ENCODE measurements around the gene CIAO3.
"Not testable (repeated sequence)": the region's sequence is repeated elsewhere in the genome, so short reads cannot be mapped to it uniquely, and the experiment has no call there.

The CIAO3 gene

GRCh38 chr16:759110-759910 lies 18.5 kb upstream of the CIAO3 start:
- DNase-seq = no peak

DNA sequence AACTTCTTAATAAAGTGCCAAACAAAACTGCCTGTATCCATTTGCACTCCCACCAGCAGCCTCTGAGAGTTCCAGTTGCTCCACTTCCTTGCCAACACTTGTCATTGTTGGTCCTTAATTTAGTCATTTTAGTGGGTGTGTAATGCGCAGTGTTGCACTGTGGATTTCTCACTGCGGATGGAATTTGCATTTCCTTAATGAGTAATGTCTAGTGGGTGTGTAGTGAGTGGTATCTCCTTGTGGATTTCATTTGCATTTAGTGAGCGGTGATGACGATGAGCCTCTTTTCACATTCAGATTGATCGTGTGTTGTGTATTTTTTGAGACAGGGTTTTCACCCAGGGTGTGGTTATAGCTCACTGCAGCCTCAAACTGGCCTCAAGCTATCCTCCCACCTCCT lies 15.6 kb upstream of the CIAO3 start:
- DNase-seq = no peak

GRCh38 chr16:754656-755055 lies 13.9 kb upstream of the CIAO3 start:
- no peak for DNase-seq

DNA sequence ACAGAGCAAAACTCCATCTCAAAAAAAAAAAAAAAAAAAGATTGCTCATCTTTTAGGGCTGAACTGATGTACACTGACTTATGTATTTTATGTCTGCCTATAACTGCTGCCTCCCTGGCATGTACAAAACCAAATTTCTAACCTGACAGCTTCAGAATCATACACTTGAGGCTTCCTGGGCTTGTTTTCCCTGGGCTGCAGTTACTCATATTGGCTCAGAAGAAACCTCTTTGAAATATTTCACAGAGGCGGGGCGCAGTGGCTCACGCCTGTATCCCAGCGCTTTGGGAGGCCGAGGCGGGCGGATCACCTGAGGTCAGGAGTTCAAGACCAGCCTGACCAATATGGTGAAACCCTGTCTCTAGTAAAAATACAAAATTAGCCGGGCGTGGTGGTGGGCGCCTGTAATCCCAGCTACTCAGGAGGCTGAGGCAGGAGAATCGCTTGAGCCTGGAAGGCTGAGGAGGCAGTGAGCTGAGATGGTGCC lies 13.4 kb upstream of the CIAO3 start:
- not testable (repeated sequence) for DNase-seq

DNA sequence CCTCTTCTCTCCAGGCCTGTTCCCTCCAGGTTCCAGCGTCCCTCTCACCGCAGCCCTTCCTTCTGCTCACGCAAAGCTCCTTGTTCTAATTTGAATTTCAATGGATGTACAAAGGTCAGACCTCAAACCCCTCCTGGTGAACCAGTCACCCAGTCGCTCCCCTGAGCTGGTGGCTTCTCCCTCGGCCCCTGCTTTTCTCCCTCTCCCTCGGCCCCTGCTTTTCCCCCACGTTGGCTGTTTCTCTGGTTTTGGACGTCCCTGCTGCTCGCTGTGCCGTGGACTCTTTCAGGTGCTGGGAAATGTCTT lies 11.2 kb upstream of the CIAO3 start:
- no peak for DNase-seq

GRCh38 chr16:751152-752006 lies 10.6 kb upstream of the CIAO3 start:
- DNase-seq = no peak

DNA sequence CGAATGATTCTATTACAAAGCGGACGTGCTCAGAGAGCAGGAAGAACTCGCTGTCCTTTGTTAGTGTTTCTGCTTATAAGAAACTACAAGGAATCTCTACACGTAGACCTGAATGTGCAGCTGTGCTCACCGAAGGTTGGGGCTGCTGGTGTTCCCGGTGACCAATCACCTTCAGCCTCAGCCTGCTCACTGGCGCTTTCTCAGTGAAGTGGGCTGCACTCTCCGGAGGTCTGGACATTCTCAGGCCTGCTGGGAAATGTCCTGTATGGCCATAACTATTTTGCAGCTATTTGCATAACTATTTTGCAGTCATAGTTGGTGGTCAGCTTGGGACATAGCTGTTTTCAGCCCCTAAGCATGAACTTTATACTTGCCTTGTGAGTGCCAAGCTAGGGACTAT lies 9.7 kb upstream of the CIAO3 start:
- DNase-seq = no peak

DNA sequence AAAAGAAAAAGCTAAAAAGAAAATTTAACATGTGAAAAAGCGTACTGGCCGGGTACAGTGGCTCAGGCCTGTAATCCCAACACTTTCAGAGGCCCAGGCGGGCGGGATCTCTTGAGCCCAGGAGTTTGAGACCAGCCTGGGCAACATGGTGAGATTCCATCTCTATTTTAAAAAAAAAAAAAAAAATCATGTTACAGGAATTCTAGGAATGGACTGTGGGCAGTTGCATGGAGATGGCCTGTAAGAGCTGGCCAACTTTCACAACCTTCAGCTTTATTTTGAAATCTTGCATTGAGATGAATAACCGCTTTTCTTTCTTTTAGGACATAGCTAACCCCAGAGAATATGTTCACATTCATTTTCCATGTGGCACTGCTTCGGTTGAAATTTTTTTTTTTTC lies 8.2 kb upstream of the CIAO3 start:
- no peak for DNase-seq

DNA sequence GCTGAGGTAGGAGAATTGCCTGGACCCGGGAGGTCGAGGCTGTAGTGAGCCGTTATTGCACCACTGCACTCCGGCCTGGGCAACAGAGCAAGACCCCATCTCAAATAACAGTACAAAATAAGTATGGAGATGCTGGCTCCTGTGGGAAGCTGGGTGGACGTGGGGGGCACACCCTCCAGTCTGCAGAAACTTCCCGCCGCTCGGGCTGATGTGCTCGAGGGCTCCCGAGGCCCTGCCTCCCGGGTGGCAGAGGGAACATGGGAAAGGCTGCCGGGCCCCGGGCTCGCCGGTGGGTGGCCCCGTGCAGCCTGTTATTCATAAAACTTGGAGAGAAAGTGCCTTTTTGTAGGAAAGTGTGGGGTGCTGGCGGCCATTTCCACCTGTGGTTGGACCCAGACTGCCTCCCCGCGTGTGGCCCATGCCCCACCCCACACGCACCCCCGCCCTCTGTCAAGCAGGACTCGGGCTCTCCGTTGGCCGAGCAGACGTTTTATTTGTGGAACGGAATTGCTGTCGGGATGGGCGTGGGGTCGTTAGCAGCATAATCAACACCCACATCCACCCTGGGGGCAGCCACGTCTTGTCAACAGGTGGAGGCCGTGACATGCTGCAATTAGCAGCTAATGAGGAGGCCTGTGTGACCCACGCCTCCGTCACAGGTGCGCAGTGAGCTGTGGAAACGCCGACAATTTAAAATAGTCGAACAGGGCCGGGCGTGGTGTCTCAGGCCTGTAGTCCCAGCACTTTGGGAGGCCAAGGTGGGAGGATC lies 7.4 kb upstream of the CIAO3 start:
- DNase-seq = no peak

DNA sequence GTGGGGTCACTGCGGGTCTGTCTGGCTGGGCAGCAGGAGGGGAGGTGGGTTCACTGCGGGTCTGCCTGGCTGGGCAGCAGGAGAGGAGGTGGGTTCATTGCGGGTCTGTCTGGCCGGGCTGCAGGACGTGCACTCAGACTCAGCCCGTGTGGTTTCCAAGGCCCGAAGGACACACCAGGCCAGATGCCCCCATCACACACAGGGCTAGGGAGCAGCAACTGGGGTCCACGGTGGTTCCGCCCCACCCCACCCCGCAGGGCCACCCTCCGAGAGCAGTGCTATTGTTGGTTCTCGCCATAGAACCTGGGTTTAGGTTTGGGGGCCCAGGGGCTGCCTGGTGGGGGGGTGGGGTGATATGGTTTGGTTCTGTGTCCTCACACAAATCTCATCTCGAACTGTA lies 5.8 kb upstream of the CIAO3 start:
- DNase-seq = no peak

- DNase-seq = no peak
Measured at GRCh38 chr16:745739-746138, 4.9 kb upstream of the CIAO3 start.

DNA sequence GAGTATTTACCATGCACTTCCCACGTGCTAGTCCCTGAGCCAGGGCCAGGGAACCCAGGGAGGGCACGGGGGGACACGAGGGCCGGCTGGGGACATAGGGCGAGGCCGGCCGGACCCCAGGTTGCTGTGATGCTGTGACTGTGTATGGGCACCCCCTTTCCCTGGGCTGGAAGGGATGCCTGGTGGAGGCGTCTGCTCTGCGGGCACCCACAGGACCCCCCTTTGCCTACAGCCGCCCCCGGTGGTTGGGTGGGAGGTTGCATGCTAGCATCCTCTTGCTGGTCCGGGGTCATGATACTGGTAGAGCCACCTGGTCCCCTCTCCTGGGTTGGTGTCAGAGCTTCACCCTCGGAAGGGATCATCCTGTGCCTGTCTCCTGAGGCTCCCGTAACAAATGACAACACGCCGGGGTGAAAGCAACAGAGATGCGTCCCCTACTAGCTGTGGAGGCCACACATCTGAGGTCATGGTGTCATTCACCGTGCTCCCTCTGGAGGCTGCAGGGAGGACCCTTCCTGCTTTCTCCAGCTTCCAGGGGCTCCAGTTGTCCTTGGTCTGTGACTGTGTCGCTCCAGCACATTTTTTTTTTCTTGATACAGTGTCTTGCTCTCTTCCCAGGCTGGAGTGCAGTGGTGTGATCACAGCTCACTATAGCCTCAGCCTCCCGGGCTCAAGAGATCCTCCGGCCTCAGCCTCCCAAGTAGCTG lies 3.1 kb upstream of the CIAO3 start:
- no peak for DNase-seq

DNA sequence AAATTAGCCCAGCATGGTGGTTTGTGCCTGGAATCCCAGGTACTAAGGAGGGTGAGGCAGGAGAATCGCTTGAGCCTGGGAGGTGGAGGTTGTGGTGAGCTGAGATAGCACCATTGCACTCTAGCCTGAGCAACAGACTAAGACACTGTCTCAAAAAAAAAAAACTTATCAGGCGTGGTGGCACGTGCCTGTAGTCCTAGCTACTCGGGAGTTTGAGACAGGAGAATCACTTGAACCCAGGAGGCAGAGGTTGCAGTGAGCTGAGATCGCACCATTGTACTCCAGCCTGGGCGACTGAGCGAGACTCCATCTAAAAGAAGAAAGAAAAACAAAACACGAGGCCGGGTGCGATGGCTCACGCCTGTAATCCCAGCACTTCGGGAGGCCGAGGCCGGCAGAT lies 2.1 kb upstream of the CIAO3 start:
- not testable (repeated sequence) for DNase-seq

DNA sequence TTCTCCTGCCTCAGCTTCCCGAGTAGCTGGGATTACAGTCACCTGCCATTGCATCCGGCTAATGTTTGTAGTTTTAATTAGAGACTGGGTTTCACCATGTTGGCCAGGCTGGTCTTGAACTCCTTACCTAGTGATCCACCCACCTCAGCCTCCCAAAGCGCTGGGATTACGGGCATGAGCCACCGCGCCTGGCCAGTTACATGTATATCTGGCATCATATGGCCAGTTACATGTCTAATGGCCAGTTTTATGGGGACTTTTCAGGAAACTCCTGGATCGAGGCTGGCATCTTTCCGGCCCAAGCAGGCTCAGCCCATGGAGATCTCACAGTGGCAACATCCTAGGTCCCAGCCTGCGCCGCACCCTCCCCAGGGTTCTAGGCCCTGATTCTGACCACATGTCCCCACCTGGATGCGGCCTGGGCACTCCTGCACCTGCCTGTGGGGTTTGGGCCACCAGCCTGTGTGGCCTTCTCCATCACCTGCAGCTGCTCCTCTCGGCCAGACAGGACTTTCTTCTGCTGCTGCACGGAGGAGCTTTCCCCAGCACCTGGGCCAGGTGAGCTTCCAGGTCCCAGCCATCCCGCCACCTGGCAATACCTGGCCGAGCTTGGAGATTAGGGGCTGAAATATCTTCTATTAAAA lies 1.3 kb upstream of the CIAO3 start:
- DNase-seq = no peak

DNA sequence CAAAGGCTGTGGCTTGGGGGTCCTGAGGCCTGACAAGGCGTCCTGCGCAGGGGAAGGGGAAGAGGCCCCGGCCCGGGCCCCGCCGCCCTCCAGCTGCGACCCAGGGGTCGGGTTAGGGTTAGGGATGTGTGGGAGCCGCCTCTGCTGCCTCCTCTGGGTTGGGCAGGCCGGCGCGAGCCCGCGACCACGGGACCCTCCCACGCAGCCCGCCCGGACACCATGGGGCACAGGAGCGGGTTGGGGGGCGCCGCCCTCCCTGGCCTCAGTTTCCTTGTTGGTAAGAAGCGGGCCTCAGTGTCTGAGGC lies 386 bp downstream of the CIAO3 start:
- no peak for DNase-seq

DNA sequence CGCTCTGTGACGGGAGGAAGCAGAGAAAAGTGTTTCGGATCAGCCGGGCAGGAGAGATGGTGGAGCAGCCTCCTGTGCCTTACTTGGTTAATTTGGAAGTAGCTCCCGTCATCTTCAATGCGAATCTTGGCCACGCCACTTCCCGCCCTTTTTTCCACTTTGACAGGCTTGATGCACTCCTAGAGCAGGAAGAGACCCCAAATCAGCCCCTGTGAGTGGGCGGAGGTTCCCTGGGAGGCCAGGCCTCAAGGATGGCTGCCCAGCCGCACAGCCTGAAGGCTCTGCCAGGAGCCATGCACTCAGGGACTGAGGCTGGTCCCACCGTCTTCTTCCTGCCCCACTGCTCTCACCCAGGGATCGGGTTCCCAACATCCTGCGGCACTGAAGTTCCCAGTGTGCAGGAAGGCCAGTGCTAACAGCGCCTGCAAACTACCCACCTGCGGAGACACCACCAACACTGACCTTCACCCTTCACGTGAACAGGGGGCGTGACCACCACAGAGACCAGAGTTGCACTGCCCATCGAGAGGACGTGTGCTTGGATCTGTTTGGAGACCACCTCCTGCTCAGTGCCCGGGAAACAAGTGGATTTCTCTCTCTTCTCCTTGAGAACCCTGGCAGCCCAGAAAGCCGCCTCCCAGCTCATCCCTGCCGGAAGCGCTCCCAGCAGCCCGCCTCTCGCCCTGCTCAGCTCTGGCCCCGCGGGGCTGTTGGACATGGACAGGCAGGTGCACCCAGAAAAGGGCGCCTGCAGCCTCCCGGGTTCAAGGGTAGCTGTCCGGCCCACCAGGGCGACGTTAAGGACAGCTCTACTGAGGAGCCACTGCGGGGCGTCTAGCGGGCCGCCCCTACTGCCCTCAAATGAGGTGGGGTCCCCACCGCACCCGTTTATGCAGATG lies 988 bp downstream of the CIAO3 start:
- DNase-seq = no peak

- no peak for DNase-seq
Measured at GRCh38 chr16:736936-737481, 3.8 kb downstream of the CIAO3 start.

DNA sequence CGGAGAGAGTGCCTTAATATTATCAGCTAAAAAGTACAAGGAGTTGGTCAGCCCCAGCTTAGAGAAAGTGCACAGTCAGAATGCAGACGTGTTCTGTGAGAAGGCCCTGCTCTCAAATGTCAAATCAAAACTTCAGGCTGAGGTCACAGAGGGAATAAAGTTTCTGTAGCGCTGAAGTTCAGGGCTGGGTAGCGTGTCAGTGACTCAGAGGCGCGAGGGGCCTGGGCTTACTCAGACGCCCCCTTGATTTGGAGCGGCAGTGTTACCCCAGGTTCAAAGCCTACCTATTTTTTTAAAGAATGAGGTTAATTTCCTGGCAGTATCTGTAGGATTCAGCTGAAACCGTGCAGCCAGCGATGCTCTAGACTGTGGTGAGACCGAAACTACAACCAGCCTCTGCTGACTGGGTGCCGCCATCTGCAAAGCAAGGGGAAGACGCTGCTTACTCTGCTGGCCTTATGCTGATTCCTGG lies 4.8 kb downstream of the CIAO3 start:
- DNase-seq = no peak

- no peak for DNase-seq
Measured at GRCh38 chr16:734981-735881, 5.6 kb downstream of the CIAO3 start.
